ENCODE results near the gene SEMA4D.

Gene SEMA4D

DNA sequence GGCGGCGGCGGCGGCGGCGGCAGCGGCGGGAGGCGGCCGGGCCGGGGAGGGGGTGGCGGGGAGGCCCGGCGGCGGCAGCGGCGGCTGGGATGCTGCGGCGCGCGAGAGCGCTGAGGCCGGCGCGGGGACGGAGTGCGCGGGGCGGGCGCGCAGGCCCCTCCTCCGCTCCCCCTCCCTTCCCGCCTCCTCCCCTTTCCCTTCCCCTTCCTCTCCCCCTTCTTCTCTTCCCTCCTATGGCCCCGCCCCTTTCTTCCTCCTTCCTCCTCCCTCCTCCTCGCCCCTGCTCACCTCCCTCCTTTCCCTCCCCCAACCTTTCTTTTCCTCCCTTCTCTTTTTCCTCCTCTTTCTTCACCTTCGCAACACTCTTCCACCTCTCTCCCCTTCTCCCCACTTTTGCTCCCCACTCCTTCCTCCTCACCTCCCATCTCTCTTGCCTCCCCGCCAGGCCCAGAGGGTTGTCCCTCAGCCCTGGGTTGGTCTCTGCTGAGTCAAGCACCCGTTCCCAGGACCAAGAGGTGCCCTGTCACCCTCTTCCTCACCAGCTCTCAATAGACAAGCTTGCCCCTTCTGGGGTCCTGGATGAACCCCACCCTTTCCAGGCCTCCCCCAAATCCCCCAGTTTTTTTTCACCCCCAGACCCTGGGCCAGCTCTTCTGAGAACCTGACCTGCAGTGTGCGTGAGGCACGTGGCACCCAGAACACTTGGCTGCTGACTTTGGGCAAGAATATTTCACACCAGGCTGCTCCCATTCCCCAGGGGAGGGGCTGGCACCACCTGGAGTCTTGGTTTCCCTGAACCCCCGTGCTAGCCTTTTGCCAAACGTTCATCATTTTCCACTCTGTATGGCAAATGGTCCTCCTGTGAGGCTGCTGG lies at the start of gene SEMA4D:
TSS of gene SEMA4D (minus strand) at position 136 of the 874 bp plus-strand sequence. CDS start 92,657 bp downstream, outside the sequence.
- peak; percentile 83 for DNase-seq (ENCODE audit: low spot score)

- no peak for DNase-seq (ENCODE audit: low spot score)
These were observed 49.1 kb upstream of the SEMA4D start for GRCh38 chr9:89547000-89547399.

GRCh38 chr9:89544279-89544661 lies 46.4 kb upstream of the SEMA4D start:
- no peak for DNase-seq (ENCODE audit: low spot score)

DNA sequence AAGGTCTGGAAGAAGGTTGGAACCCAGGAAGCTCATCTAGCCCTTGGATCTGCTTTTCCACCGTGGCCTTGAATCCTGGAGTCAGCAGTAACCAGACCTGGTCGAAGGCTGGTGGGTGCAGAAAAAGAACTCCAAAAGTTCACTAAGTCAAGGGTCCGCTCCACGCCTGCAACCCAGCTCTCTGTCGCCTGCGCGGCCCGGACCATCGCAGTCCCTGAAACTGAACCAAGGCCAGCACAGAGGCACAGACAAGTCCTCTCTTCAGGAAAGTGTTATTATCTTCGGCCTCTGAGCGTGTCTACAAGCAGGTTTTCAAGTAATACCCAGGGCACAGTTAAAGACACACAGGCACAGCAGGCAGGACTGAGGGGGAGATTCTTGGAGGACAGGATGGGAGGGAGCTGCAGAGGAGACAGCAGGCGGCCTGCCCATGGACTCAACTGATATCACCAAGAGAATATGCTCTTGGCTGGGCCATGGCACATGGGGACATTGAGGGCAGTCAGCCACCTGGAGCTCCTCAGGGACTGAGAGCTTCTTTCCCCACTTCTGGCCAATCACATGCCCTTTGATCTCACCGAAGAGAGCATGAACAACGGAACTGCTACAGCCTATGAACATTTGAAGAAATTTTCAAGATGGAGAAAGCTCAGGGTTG lies 45.8 kb upstream of the SEMA4D start:
- no peak for DNase-seq (ENCODE audit: low spot score)

DNA sequence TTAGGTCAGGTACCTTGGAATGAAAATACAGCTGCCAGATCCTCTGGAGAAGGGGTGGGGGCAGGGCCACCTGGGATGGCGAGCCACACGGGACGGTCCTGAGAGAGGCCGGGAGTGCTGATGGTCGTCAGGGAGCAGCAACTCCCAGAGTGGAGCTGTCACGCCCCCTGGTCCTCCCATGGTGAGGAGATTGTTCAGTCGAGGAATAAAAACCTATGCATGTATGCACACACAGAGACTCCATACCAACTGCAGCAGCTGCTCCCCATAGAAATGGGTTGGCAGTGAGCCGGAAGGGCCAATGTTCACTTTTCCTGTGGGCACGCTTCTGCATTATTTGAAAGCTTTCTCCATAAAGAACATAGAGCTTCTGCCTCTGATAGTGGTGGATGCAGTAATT lies 45.2 kb upstream of the SEMA4D start:
- DNase-seq (ENCODE audit: low spot score), result no peak

- DNase-seq (ENCODE audit: low spot score), result no peak
These were observed 44.6 kb upstream of the SEMA4D start for GRCh38 chr9:89542401-89543021.

DNA sequence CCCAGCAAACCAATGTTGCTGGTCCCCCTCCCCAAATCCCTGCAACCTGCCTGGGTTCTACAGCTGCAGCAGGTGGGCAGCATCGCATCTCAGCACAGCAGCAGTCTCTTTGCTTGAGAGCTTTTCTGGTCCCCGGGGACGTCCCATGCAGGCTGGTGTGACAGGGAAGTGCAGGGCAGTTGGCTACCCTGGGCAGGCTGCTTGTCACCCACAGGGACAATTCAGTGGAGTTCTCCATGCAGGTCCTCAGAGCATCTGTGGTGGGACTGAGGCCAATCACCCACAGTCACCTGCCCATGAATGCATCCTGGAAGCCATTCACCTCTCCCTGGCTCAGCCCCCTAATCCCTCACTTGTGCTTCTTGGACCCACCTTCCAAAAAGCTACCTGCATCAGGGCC lies 43.9 kb upstream of the SEMA4D start:
- no peak for DNase-seq (ENCODE audit: low spot score)

DNA sequence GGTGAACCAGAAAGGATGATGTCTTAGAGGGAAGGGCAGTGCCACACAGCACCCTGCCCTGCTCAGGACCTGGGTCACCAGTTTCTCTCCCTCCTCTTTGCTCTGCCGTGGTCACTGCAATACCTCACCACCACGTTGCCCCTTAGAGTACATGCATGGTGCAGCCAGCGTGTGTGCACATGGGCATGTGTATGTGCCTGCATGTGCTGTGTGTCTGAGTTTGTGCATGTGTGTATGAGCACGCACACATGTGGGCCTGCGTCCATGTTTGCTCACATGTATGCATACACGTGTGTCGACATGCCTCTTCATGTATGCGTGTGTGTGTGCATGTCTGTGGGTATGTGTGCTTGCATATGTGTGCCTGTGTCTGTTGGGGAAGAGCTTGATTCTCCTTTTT lies 41.5 kb upstream of the SEMA4D start:
- DNase-seq (ENCODE audit: low spot score), result no peak

- no peak for DNase-seq (ENCODE audit: low spot score)
These were observed 41.0 kb upstream of the SEMA4D start for GRCh38 chr9:89538871-89539270.

DNA sequence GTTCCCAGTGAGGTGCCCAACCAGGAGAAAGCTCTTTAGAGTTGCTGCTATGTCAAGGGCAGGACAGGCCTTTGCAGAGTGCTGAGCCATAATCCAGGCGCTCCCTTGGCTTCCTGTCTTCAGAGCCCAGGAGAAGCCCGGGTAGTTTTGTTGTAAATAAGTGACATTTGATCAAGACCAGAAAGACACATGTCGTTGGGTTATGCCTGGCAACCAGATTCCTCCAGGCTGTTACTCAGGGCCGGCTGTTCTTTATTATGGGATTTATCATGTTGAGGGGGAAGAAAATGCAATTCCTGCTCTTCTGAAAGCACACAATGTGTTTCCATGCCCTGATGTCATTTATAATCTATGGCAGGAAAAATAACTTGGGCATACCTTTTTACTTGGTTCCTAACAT lies 39.3 kb upstream of the SEMA4D start:
- no peak for DNase-seq (ENCODE audit: low spot score)

GRCh38 chr9:89536600-89536999 lies 38.7 kb upstream of the SEMA4D start:
- DNase-seq (ENCODE audit: low spot score), result peak; percentile 52

DNA sequence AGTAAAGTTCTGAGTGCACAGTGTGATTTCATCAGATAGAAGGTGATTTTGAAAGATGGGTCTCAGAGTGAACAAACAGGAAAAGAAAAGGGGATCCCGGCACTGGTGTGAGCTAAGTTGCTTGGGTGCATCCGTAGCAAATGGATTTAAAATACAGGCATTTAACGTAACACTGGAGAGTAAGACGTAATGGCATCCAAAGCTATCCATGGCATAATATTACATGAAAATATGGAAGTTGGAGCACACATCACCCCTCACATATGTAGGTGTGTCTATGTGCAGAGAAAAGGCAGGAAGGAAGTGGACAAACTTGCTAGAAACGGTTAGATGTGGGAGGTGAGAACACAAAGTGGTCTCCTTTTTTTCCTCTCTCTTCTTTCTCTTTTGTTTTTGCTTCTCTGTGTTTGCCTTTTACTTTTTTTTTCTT lies 38.2 kb upstream of the SEMA4D start:
- DNase-seq (ENCODE audit: low spot score), result peak; percentile 75

- DNase-seq (ENCODE audit: low spot score), result no peak
These were observed 37.5 kb upstream of the SEMA4D start for GRCh38 chr9:89535461-89535860.

- no peak for DNase-seq (ENCODE audit: low spot score)
These were observed 36.8 kb upstream of the SEMA4D start for GRCh38 chr9:89534515-89535287.

DNA sequence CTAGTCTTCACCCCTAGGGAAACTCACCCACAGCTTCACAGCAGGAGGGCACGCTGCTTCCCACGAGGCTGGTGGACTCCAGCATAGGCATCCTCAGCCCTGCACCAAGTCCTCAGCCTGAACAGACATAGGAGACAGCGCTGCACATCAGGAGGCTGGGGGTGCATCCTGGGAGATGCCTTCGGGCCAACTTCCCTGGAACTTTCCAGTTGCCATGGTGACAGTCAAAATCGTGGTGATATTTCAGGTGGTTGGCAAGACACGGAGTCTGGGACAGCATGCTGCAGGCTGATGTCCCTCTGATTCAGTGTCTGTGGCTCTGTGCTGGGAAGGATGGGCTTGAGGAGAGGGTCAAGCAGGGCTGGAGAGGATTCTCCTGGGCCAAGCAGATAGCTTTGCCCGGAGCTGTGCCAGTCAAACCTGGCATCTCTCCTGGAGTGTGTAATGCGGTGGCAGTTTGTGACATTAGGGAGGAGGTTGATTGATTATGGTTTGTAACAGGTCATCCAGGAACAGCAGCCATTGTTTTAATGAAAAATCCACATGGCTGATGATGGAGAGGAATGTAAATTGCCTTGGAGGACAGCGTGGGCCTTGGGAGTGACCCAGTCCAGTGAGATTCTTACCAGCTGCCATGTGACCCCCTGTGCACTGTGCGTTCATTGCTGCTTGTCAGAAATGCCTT lies 35.6 kb upstream of the SEMA4D start:
- DNase-seq (ENCODE audit: low spot score), result no peak

- DNase-seq (ENCODE audit: low spot score), result no peak
These were observed 35.0 kb upstream of the SEMA4D start for GRCh38 chr9:89532944-89533343.

DNA sequence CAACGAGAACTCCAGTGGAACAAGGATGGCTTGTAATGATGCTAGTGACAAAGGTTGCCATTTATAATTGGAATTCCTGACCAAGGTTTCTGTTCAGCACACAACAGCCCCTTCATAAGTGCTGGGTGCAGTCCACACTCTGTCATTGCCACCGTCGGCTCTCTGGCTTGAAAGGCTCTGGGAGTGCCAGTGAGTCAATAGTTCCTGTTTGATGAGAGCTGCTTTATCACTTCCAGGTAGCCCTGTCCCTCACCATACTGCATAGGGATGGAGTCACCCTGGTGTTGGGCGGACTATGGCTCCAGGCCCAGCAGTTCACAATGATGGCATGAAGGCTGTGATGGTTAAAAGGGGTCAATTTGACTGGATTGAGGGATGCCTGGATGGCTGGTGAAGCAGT lies 34.6 kb upstream of the SEMA4D start:
- no peak for DNase-seq (ENCODE audit: low spot score)

GRCh38 chr9:89531766-89532165 lies 33.9 kb upstream of the SEMA4D start:
- DNase-seq (ENCODE audit: low spot score), result no peak

GRCh38 chr9:89530726-89531125 lies 32.8 kb upstream of the SEMA4D start:
- DNase-seq (ENCODE audit: low spot score), result no peak

GRCh38 chr9:89529243-89530035 lies 31.5 kb upstream of the SEMA4D start:
- no peak for DNase-seq (ENCODE audit: low spot score)

DNA sequence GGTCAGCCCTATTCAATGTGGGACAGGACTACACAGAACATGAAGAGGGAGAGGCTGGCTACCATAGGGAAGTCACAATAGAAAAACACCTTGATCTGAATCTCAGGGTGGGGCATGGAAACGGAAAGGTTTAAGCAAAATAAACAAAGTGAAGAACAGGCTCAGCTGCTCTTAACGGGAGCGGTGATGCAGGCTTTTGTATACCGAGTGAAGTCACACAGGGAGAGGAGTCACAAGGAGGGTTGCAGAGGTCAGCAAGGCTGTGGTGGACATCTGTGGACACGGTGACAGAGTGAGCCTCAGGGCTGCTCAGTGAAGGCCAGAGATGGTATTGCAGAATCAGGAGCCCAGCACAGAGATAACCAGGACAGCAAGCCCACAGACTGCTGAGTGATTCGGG lies 30.6 kb upstream of the SEMA4D start:
- no peak for DNase-seq (ENCODE audit: low spot score)

Measured in activated CD4-positive, alpha-beta T cell treated with anti-CD3 and anti-CD28 coated beads, Interleukin-2, Interleukin-4, amounts not matched to agents 100 ng/mL and 50 ng/mL, durations not matched to agents 16 hours and 8 hours (primary cell).